Stimulated activated naive CD4-positive, alpha-beta T cell (primary cell): ENCODE data around the gene NCOR2.

ENCODE experiments used
- DNase-seq, 6 experiments: peaks; one replicate each; lab custom pipeline; 2025; lab: John Stamatoyannopoulos, UW

NCOR2 gene

DNA sequence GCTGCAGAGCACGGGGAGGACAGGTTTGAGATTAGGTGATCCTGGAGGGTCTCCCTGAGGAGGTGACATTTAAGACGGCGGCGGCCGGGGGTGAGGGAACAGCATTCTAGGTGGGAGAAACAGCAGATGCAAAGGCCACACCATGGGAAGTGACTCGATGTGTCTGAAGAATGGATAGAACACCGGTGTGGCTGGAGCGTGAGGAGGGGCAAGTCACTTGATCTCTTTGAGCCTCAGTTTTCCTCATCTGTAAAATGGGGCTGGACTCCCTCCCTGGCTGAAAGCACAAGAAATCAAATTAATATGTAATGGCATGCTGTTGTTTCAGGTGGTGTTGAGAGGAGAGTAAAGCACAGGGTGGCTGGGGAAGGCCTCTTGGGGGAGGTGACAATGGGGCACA is 10.0 kb upstream of the NCOR2 start:
- no peak for DNase-seq

DNA sequence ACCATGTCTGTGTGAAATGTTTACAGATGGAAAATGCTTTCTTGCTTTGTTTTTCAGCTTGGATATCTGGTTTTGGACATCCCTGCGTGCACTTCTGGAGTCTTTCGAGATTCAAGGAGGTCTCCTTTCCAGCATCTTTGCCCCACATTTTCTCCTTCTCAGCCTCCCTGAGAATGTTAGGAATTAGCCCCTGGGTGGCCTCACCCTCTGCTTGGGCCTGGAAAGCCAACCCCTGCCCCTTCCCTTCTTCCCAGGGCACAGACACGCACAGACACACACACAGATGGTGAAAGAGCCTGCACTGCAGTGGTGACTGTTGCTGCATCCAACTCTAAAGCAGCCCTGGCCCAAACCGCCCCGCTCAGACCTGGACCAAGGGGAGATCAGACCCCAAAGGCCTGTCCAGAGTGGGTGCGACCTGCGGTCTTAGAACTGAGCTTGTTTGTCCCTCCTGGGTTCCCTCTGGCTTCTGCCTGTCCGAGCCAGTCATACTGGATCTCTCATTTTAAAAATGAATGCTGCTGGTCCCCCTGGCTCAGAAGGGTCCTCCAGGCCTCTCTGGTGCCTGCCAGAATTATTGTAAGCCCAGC is 8.7 kb upstream of the NCOR2 start:
- DNase-seq: no peak

GRCh38 chr12:124573839-124574786 is 6.7 kb upstream of the NCOR2 start:
- no peak for DNase-seq

DNA sequence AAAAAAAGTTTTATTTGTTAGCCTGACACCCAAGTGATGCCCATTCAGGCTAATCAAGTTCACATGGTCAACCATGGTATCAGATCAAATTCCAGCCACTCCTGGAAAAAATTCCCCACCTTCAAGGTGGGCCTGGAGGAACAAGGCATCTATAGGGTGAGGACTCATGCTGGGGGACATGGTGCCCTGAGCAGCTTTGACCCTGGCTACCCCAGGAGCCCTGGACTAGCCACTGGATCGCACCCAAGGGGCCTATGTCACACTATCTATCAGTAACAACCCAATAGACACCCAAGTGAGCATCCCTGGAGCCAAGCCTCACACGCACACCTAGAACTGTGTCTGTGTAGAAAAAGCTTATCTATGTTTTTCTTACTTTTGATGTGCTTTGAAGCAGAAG is 4.1 kb upstream of the NCOR2 start:
- DNase-seq: no peak

DNA sequence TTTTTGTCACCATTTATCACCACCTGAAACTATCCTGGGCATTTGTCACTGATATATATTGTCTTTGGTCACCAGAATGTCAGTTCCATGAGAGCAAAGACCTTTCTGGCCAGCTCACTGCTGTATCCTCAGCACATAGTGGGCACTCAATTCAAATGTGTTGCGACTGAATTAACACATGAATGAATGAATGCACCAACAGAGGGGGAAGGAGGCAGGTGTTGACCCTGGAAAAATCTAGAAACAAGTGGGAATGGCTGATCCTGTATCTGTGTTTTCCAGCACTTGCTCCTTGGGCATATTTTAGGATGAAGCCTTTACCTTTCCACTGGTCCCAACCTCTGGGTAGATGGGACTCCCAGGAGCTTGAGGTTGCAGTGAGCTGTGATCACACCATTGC is 3.4 kb upstream of the NCOR2 start:
- DNase-seq: no peak

DNA sequence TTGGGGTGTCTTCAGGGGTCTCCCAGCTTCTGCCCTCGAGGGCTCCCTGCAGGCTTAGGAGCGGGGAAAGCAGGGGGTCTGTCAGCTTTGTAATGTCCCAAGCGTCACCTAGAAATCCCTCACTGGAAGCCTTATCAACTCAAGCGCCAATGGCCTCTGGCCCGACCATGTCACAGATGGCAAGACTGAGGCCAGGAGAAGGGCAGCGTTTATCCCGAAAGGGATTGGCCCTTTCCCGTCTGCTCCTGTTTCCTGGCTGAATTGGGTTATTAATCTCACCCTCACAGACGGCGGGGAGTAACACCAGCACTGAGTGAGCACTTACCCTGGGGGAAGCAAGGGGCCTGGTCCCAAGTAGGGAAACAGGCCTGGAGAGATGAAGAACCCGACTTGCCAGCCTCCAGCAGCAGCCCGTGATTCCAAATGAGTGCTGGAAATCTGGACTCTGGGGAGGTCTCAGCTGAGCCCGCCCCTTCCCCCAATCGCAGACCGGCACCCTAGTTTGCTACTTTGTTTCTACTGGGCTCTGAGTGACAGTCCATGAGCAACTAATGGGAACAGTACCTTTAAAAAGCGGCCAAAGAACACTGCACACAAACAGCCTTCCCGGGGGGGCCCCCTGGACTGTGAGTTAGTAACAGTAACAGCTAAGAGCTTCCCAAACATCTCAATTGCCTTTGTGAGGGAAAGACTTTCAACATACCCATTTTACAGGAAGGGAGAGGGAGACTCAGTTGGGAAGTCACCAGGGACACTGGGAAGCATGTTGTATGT is 2.1 kb upstream of the NCOR2 start:
- no peak for DNase-seq

GRCh38 chr12:124568431-124569374 is 1.3 kb upstream of the NCOR2 start:
- peak in 4 of 6 experiments; percentile 5 to 42 (median 28) for DNase-seq

DNA sequence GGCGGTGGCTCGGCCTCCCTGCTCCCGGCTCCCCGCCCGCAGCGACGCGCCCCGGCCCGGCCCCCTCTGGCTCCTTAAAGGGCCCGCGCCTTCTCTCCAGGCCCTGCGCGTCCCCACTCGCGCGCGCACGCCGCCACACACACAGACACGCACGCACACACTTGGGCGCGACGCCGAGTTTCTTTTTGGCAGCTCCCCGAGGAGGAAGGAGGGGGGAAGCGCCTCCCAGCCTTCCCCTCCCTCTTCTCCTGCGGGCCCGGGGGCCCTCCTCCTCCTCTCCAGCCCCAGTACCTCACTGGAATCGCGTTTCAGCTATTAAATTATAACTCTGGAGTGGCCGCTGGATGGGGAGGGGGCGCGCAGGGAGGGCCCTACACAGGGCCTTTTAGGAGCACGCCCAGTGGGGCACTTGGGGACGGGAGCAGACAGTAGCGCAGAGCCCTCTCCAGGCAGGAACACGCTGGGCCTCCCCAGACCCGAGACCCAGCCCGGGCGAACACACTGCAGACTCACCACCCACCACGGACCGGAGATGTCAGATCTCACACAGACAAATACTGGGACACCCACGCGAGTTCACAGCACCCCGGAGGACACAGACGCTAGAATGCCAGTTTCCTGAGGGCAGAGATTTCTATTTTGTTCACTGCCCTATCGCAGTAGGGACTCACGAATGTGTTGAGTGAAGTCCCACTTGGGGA is 411 bp upstream of the NCOR2 start:
- peak; percentile 71 to 84 (median 77) for DNase-seq

- peak; percentile 55 to 68 (median 60) for DNase-seq
Measured at GRCh38 chr12:124566161-124566996, 1.0 kb downstream of the NCOR2 start.

- DNase-seq: no peak
Measured at GRCh38 chr12:124565656-124566160, 1.7 kb downstream of the NCOR2 start.

- no peak for DNase-seq
Measured at GRCh38 chr12:124564971-124565491, 2.4 kb downstream of the NCOR2 start.

DNA sequence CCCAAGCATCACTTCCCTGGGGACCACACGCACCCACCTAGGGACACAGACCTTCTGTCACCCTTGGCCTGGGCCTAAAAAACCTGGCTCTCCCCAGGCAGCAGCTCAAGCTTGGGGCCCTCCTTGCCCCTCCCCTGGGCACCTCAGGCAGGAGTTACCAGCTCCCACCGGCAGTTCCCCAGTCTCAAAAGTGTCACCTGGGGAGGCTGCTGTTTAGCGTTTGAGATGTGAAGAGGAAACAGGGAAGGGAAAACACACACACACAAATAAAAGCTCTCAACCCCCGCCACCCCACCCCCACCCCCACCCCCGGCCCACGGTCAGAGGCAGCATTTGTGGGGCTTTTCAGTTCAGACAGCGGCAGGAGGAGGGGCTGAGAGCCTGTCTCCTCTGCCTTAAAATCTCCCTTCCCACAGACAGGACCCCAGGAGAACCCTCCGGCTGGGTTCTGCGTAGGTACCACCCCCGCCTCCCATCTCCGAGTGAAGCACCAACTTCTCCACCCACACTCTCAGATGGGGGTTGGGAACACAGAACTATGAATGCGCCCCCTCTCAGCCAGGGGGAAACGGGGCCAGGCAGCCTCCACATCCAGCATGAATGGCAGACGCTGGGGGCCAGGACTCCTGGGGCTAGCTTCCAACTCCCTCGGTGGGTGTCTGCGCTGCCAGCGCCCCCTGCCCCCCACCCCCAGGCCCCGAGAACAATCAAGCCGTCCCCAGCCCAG is 3.0 kb downstream of the NCOR2 start:
- DNase-seq: no peak

GRCh38 chr12:124563809-124564208 is 3.6 kb downstream of the NCOR2 start:
- no peak for DNase-seq

GRCh38 chr12:124563401-124563800 is 4.0 kb downstream of the NCOR2 start:
- DNase-seq: no peak

GRCh38 chr12:124562796-124563181 is 4.6 kb downstream of the NCOR2 start:
- DNase-seq: no peak

- no peak for DNase-seq
Measured at GRCh38 chr12:124562018-124562795, 5.2 kb downstream of the NCOR2 start.

DNA sequence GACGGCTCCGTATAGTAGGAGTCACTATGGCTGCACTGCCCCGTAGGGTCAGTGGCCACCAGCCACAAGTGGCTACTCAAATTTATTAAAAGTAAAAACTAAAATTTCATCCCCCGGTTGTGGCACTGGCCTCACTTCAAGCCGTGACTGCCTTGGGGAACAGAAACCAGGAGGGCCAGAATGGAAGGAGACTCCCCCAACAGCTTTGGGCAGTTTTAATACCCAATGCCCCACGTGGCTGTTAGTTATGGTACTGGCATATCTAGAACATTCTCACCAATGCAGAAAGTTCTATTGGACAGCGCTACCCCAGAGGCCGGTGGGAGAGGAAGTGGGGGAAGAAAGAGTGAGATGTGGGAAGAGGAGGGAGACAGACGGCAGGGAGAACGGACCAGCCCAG is 6.2 kb downstream of the NCOR2 start:
- DNase-seq: no peak
